HEK293T (cell line): ENCODE measurements around the gene SAMD8.
"Not testable (repeated sequence)": the region's sequence is repeated elsewhere in the genome, so short reads cannot be mapped to it uniquely, and the experiment has no call there.

Experiments
- CTCF ChIA-PET: fragments of 350-600 bp; formaldehyde crosslinking; extraction: SDS; loops from one replicate; lab custom pipeline; 2021; ENCODE audit warnings: antibody characterized with exemption, inconsistent platforms; lab: Yijun Ruan, JAX
- POLR2A ChIA-PET: fragments of 350-600 bp; formaldehyde crosslinking; extraction: SDS; loops from one replicate; lab custom pipeline; 2020; ENCODE audit warnings: antibody characterized with exemption, inconsistent platforms; lab: Yijun Ruan, JAX
- DNase-seq: peaks from one replicate; pipeline ENCODE4 v3.0.0; 2012; ENCODE audit warnings: mixed read lengths; ENCODE audit errors: extremely low spot score
- ARNT ChIP-seq: fragments of 450-650 bp; IDR thresholded peaks from 2 replicates; pipeline ENCODE4 v1.6.1; 2017; ENCODE audit warnings: mild to moderate bottlenecking
- BHLHE40 ChIP-seq: fragments of 450-650 bp; IDR thresholded peaks from 2 replicates; pipeline ENCODE4 v1.6.1; 2016; ENCODE audit warnings: mild to moderate bottlenecking, moderate library complexity, borderline replicate concordance
- CTBP1 ChIP-seq: fragments of 450-650 bp; IDR thresholded peaks from 2 replicates; pipeline ENCODE4 v1.6.1; 2016; ENCODE audit warnings: borderline replicate concordance
- ELF4 ChIP-seq: fragments of 450-650 bp; IDR thresholded peaks from 2 replicates; pipeline ENCODE4 v1.6.1; 2017; ENCODE audit warnings: antibody characterized with exemption
- FOXA1 ChIP-seq: fragments of 450-650 bp; IDR thresholded peaks from 2 replicates; pipeline ENCODE4 v1.6.1; 2016; ENCODE audit warnings: mild to moderate bottlenecking
- FOXK2 ChIP-seq: fragments of 450-650 bp; IDR thresholded peaks from 2 replicates; pipeline ENCODE4 v1.6.1; 2016; ENCODE audit warnings: mild to moderate bottlenecking
- FOXM1 ChIP-seq: fragments of 450-650 bp; IDR thresholded peaks from 2 replicates; pipeline ENCODE4 v1.6.1; 2017; ENCODE audit warnings: mild to moderate bottlenecking, borderline replicate concordance
- HDGF ChIP-seq: fragments of 450-650 bp; IDR thresholded peaks from 2 replicates; pipeline ENCODE4 v1.6.1; 2017; ENCODE audit warnings: antibody characterized with exemption, borderline replicate concordance
- L3MBTL2 ChIP-seq: fragments of 450-650 bp; conservative IDR thresholded peaks from 2 replicates; pipeline ENCODE4 v1.6.1; 2016; ENCODE audit warnings: mild to moderate bottlenecking
- LEF1 ChIP-seq: fragments of 450-650 bp; IDR thresholded peaks from 2 replicates; pipeline ENCODE4 v1.6.1; 2017; ENCODE audit warnings: mild to moderate bottlenecking, borderline replicate concordance
- NFRKB ChIP-seq: fragments of 450-650 bp; IDR thresholded peaks from 2 replicates; pipeline ENCODE4 v1.6.1; 2016; ENCODE audit warnings: mild to moderate bottlenecking, moderate library complexity
- PKNOX1 ChIP-seq: fragments of 450-650 bp; IDR thresholded peaks from 2 replicates; pipeline ENCODE4 v1.6.1; 2016
- SP1 ChIP-seq: fragments of 450-650 bp; IDR thresholded peaks from 2 replicates; pipeline ENCODE4 v1.6.1; 2017
- SUZ12 ChIP-seq: fragments of 450-650 bp; IDR thresholded peaks from 2 replicates; pipeline ENCODE4 v1.6.1; 2016; ENCODE audit warnings: mild to moderate bottlenecking
- TARDBP ChIP-seq: fragments of 450-650 bp; IDR thresholded peaks from 2 replicates; pipeline ENCODE4 v1.6.1; 2016
- ZNF384 ChIP-seq: fragments of 450-650 bp; IDR thresholded peaks from 2 replicates; pipeline ENCODE4 v1.6.1; 2016

The SAMD8 gene

GRCh38 chr10:75129537-75129936, 18.1 kb downstream of the SAMD8 start:
- TF ChIP-seq CTBP1 (no peak), ELF4 (no peak), L3MBTL2 (no peak), FOXK2 (no peak), TARDBP (no peak), ARNT (no peak), SP1 (no peak), FOXM1 (no peak), SUZ12 (no peak), PKNOX1 (no peak), FOXA1 (no peak), BHLHE40 (no peak), NFRKB (no peak)
- POLR2A ChIA-PET, result no interaction called here
- no peak for DNase-seq
- CTCF ChIA-PET, result interaction anchor here (0.6 to 1.2 kb wide), 2 partner anchors 29 to 106 kb away, joined by 3 read pairs; partner anchors contain the start of gene COMTD1

- POLR2A ChIA-PET, DNase-seq: not testable (repeated sequence)
- CTCF ChIA-PET, result interaction anchor here (0.9 kb wide), 1 partner anchor 29 kb away, joined by 4 read pairs; no protein-coding TSS in a partner anchor
Observed at GRCh38 chr10:75133701-75134100, 22.2 kb downstream of the SAMD8 start.

GRCh38 chr10:75136346-75136745, 24.9 kb downstream of the SAMD8 start:
- TF ChIP-seq TARDBP (no peak), FOXK2 (no peak), ARNT (no peak), ELF4 (no peak), SUZ12 (no peak), CTBP1 (no peak), BHLHE40 (no peak), HDGF (no peak), NFRKB (no peak), SP1 (no peak), LEF1 (no peak), L3MBTL2 (no peak), ZNF384 (no peak), FOXA1 (no peak), FOXM1 (no peak)

GRCh38 chr10:75137533-75138438, 26.3 kb downstream of the SAMD8 start:
- POLR2A ChIA-PET, result no interaction called here
- TF ChIP-seq TARDBP (no peak), CTBP1 (no peak), ARNT (no peak)
- DNase-seq, result no peak
- CTCF ChIA-PET, result no interaction called here

More at GRCh38 chr10:75136346-75136745, 24.9 kb downstream of the SAMD8 start:
- DNase-seq, result no peak
- POLR2A ChIA-PET, result no interaction called here
- CTCF ChIA-PET, result interaction anchor here (0.5 kb wide), 1 partner anchor 1167 kb away, joined by 3 read pairs; no protein-coding TSS in a partner anchor

GRCh38 chr10:75140246-75140645, 28.8 kb downstream of the SAMD8 start:
- POLR2A ChIA-PET, result no interaction called here
- CTCF ChIA-PET, result no interaction called here
- DNase-seq, result no peak
- TF ChIP-seq FOXM1, result no peak
- TF ChIP-seq LEF1, result no peak
- TF ChIP-seq L3MBTL2, result no peak
- TF ChIP-seq NFRKB, result no peak
- no peak for TF ChIP-seq TARDBP
- TF ChIP-seq SP1, result no peak

- POLR2A ChIA-PET, result no interaction called here
- no peak for TF ChIP-seq HDGF
- CTCF ChIA-PET, result no interaction called here
- no peak for DNase-seq
Observed at GRCh38 chr10:75143353-75143752, 31.9 kb downstream of the SAMD8 start.

- no peak for TF ChIP-seq ARNT
- TF ChIP-seq FOXK2, result no peak
- no peak for TF ChIP-seq SP1
- no peak for TF ChIP-seq CTBP1
- TF ChIP-seq FOXA1, result no peak
- TF ChIP-seq FOXM1, result no peak
- no peak for TF ChIP-seq HDGF
- no peak for TF ChIP-seq LEF1
- no peak for TF ChIP-seq SUZ12
- POLR2A ChIA-PET, result no interaction called here
- CTCF ChIA-PET, result no interaction called here
- no peak for DNase-seq
Observed at GRCh38 chr10:75145590-75145989, 34.1 kb downstream of the SAMD8 start.

- DNase-seq, result no peak
- no peak for TF ChIP-seq SUZ12
- TF ChIP-seq L3MBTL2, result no peak
- TF ChIP-seq FOXK2, result no peak
- no peak for TF ChIP-seq CTBP1
- TF ChIP-seq HDGF, result no peak
- no peak for TF ChIP-seq SP1
- TF ChIP-seq BHLHE40, result no peak
- no peak for TF ChIP-seq ELF4
- no peak for TF ChIP-seq ARNT
- TF ChIP-seq TARDBP, result no peak
- TF ChIP-seq PKNOX1, result no peak
- TF ChIP-seq LEF1, result no peak
- TF ChIP-seq ZNF384, result no peak
- TF ChIP-seq NFRKB, result no peak
- TF ChIP-seq FOXM1, result no peak
- no peak for TF ChIP-seq FOXA1
- POLR2A ChIA-PET, result interaction anchor here (1.0 kb wide), 1 partner anchor 63 kb away, joined by 5 read pairs; no protein-coding TSS in a partner anchor
- CTCF ChIA-PET, result no interaction called here
Observed at GRCh38 chr10:75146780-75147179, 35.3 kb downstream of the SAMD8 start.
